Activated CD8-positive, alpha-beta memory T cell treated with anti-CD3 and anti-CD28 coated beads for 48 hours (primary cell): ENCODE results near the gene FZR1.
"Not testable (repeated sequence)": the region's sequence is repeated elsewhere in the genome, so short reads cannot be mapped to it uniquely, and the experiment has no call there.

ENCODE experiments used
- DNase-seq, 3 experiments: peaks; one replicate each; pipeline ENCODE4 v3.0.0-alpha.2; 2020; ENCODE audit warnings: low read depth in 2 of 3, low spot score in 2 of 3

The FZR1 gene

GRCh38 chr19:3528539-3529211 is 22.6 kb downstream of the FZR1 start:
- DNase-seq: no peak

GRCh38 chr19:3529299-3529698 is 23.2 kb downstream of the FZR1 start:
- not testable (repeated sequence) for DNase-seq

DNA sequence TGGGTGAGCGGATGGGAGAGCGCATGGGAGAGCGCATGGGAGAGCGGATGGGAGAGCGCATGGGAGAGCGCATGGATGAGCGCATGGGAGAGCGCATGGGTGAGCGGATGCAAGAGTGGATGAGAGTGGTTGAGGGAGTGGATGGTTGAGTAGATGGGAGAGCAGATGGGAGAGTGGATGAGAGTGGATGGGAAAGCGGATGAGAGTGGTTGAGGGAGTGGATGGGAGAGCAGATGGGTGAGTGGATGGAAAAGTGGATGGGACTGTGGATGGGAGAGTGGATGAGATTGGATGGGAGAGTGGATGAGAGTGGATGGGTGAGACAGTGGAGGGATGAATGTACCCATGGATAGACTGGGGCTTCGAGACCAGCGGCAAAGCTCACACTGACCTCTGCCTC is 24.3 kb downstream of the FZR1 start:
- DNase-seq: no peak

DNA sequence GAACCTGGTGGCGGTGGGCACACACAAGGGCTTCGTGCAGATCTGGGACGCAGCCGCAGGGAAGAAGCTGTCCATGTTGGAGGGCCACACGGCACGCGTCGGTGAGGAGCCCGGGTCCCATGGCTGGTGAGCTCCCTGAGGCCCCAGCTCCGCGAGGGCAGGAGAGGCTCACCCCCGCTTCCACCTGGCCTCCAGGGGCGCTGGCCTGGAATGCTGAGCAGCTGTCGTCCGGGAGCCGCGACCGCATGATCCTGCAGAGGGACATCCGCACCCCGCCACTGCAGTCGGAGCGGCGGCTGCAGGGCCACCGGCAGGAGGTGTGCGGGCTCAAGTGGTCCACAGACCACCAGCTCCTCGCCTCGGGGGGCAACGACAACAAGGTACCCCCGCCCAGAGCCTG is 25.6 kb downstream of the FZR1 start:
- DNase-seq: no peak

- no peak for DNase-seq
These were observed 26.2 kb downstream of the FZR1 start for GRCh38 chr19:3532154-3532786.

DNA sequence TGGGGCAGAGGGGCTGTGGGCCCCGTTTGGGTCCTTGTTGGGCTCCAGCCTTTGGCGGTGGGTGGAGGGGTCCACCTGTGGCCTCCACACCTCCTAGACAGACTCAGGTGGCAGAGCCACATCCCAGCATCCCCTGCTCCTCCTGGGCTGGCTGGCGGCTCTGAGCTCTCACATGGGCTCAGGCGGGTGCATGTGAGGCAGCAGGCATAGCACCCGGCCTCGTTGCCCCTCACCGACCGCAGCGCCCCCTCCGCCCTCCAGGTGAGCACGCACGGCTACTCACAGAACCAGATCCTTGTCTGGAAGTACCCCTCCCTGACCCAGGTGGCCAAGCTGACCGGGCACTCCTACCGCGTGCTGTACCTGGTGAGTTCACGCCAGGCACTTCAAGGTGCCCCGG is 26.9 kb downstream of the FZR1 start:
- no peak for DNase-seq

GRCh38 chr19:3533563-3534216 is 27.6 kb downstream of the FZR1 start:
- DNase-seq: no peak

- no peak for DNase-seq
These were observed 28.5 kb downstream of the FZR1 start for GRCh38 chr19:3534375-3535234.

GRCh38 chr19:3535235-3535535 is 29.1 kb downstream of the FZR1 start:
- no peak for DNase-seq

DNA sequence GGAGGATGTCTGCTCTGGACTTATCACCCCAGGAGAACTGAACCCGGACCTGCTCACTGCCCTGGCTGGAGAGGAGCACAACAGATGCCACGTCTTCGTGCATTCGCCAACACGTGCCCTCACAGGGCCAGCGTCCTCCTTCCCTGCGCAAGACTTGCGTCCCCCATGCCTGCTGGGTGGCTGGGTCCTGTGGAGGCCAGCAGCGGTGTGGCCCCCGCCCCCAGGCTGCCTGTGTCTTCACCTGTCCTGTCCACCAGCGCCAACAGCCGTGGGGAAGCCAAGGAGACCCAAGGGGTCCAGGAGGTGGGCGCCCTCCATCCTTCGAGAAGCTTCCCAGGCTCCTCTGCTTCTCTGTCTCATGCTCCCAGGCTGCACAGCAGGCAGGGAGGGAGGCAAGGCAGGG is 29.5 kb downstream of the FZR1 start:
- DNase-seq: no peak

DNA sequence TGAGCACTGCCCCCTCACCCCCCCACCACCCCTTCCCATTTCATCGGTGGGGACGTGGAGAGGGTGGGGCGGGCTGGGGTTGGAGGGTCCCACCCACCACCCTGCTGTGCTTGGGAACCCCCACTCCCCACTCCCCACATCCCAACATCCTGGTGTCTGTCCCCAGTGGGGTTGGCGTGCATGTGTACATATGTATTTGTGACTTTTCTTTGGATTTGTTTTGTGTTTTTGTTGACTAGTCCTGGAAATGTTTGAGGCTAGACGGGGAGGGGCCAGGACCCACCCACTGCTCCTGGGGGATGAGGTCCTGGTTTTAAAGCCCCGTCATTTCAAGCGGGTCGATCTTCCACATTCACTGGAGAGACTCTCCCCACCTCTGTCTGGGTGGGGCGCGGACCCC is 29.9 kb downstream of the FZR1 start:
- DNase-seq: no peak

- no peak for DNase-seq
These were observed 30.5 kb downstream of the FZR1 start for GRCh38 chr19:3536429-3537100.

DNA sequence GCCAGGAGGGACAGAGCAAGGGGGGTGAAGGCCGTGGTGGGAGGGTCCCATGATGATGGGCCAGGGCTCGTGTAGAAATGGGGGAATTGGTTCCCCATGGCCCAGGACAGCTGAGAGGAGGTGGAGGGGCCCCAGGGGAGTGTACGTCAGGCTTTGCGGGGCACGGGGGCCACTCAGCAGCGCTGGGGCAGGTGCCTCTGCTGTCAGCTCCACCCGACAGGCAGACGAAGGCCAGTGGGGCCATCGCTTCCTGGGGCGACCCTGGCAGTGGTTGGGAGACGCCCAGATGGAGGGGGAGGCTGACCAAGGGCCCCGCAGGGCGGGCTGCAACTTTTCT is 31.0 kb downstream of the FZR1 start:
- DNase-seq: no peak

DNA sequence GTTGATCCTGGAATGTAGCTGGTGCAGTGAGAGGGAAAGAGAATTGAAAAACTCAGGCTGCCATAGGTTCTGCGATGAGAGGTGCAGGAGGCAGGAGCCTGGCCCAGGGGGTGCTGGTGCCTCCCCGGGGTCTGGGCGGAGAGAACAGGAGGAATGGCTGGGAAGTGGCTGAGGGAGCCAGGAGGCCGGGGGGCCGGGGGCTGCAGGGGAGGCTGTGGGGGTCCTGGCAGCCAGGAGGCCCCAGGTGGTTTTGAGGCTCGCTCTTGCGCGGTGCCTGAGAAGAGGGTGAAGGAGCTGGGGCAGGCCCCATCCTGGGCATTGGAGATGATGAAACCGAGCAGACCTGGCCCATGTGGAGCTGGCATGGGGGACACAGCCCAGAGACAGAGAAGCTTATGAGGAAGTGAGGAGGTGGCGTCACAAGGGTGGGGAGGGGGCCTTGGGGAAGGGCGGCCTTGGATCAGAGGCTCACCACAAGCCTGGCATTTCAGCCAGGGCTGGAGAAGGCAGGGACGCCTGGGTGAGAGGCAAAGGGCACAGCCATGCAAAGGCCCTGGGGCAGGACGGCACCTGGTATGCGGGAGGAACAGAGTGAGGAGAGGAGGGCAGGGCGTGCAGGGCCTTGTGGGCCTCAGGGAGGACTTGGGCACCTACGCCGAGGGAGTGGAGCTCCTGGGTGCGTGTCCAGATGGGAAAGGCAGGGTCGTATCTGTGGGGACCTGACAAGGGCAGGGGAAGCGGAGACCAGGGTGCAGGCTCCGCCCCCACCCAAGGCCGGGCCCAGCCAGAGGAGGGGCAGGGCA is 31.5 kb downstream of the FZR1 start:
- DNase-seq: no peak

- DNase-seq: no peak
These were observed 32.3 kb downstream of the FZR1 start for GRCh38 chr19:3538258-3538929.

DNA sequence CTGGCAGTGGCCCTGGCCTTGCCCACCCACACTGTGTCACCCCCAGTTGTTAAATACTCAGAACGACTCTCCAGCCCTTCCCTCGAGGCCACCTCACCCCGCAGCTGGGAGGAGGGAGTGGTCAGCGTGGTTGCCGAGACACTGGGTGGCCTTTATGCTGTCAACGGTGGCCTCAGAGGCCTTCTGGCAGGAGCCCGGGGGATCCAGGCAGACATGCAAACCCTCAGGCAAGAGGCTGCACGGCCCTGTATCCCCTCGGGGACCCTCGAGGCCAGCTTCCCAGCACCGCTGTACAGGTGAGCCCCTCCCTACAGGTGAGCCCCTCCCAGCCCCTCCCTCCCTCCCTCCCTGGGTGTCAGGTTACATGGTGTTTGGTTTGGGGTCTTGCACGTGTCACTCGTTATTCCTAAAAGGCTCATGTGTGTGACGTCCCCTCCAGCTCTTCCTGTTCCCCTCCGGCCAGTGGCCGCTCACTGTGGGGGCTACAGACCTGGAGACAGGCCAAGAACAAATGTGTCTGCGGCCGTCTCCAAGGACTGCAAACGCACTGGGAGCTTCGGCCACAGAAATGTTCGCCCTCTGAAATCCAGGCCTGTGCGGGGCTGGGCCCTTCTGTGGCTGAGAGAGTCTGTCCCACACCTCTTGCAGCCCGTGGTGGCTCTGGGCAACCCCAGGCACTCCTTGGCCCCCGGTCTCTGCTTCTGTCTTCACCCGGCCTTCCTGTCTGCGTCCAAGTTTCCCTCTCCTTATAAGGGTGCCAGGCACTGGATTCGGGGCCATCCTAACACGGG is 33.0 kb downstream of the FZR1 start, which contains the start of gene TEKTIP1:
TEKTIP1 (plus strand) TSS at position 210 of the 791 bp plus-strand sequence; CDS start at position 214, 4 bp downstream.
- DNase-seq: no peak

GRCh38 chr19:3539756-3540118 is 33.6 kb downstream of the FZR1 start:
- no peak for DNase-seq

DNA sequence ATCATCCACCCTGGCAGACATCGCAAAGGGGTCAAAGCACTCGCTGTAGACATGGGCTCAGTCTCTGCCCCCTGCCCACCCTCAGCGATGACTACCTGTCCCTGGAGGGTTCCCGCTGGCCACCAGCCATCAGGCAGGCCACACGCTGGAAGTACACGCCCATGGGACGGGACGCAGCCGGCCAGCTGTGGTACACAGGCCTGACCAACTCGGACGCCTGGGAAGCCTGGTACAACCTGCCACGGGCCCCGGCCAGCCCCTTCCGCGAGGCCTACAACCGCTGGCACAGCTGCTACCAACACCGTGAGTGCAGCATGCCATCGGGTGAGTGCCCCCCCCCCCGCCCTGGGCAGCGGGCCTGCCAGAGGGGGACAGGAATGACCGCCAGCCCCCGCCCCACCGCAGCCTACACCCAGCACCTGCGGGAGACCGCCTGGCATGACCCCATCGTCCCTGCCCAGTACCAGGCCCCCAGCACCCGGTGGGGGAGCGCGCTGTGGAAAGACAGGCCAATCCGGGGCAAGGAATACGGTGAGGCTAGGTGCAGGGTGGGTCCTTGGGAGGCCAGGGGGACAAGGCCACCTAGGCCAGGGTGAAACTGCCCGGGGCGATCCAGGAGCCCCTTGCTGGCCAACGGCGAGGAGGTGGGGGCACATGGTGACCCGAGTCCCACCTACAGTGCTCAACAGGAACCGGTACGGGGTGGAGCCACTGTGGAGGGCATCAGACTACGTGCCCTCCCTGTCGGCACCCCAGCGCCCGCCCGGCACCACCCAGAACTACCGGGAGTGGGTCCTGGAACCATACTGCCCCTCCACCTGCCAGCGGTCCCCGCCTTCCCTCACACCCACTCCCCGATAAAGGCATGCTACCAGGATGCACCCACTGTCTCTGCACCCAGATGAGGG is 37.3 kb downstream of the FZR1 start:
- no peak for DNase-seq
